Stimulated activated CD4-positive, alpha-beta T cell treated with anti-CD3 and anti-CD28 coated beads, Interleukin-1b, Interleukin-23, amount 100 ng/mL, for 24 hours (primary cell): ENCODE measurements around the gene UNKL.
"Not testable (repeated sequence)": the region's sequence is repeated elsewhere in the genome, so short reads cannot be mapped to it uniquely, and the experiment has no call there.

ENCODE experiments used
- DNase-seq, 4 experiments: peaks; one replicate each; pipeline ENCODE4 v3.0.0-alpha.2; 2020; ENCODE audit warnings: low read depth in 4 of 4, low spot score in 1 of 4

UNKL gene

GRCh38 chr16:1446296-1447080, 32.0 kb upstream of the UNKL start:
- DNase-seq, result no peak

- no peak for DNase-seq
Measured at GRCh38 chr16:1445518-1446203, 31.2 kb upstream of the UNKL start.

GRCh38 chr16:1444730-1445517, 30.4 kb upstream of the UNKL start:
- DNase-seq, result no peak

- DNase-seq, result no peak
Measured at GRCh38 chr16:1443980-1444729, 29.7 kb upstream of the UNKL start, which contains the start of gene CCDC154. Gene CCDC154 (minus strand): TSS chr16:1444556. CDS start chr16:1444322, 234 bp downstream.

- no peak for DNase-seq
Measured at GRCh38 chr16:1443403-1443973, 29.0 kb upstream of the UNKL start.

- DNase-seq, result no peak
Measured at GRCh38 chr16:1442697-1443096, 28.2 kb upstream of the UNKL start.

GRCh38 chr16:1441391-1441829, 26.9 kb upstream of the UNKL start:
- DNase-seq, result no peak

- DNase-seq, result not testable (repeated sequence)
Measured at GRCh38 chr16:1439699-1440074, 25.2 kb upstream of the UNKL start.

- DNase-seq, result no peak
Measured at GRCh38 chr16:1439058-1439698, 24.7 kb upstream of the UNKL start.

- no peak for DNase-seq
Measured at GRCh38 chr16:1438229-1439057, 23.9 kb upstream of the UNKL start.

GRCh38 chr16:1437606-1438005, 23.1 kb upstream of the UNKL start:
- no peak for DNase-seq

- no peak for DNase-seq
Measured at GRCh38 chr16:1436731-1437355, 22.3 kb upstream of the UNKL start.

GRCh38 chr16:1435921-1436697, 21.6 kb upstream of the UNKL start:
- no peak for DNase-seq

GRCh38 chr16:1434644-1435592, 20.4 kb upstream of the UNKL start:
- no peak for DNase-seq

- no peak for DNase-seq
Measured at GRCh38 chr16:1433756-1434155, 19.3 kb upstream of the UNKL start.

GRCh38 chr16:1433263-1433560, 18.7 kb upstream of the UNKL start:
- no peak for DNase-seq
